K562 (cell line): ENCODE measurements around the gene RPL28. TPM values are rescaled to one million over a fixed set of nuclear protein-coding genes. Genes with fewer than 3 reads are reported as not detected.

ENCODE experiments used
- CAMTA2 ChIP-seq: fragments of 250-450 bp; sonication (Bioruptor Pico); conservative IDR thresholded peaks from 2 replicates; pipeline ENCODE4 v1.5.1; 2022
- FOS ChIP-seq: IDR thresholded peaks from 3 replicates; pipeline ENCODE4 v1.6.1; 2011; ENCODE audit not compliant: insufficient read length; ENCODE audit errors: extremely low read depth
- NFE2L1 ChIP-seq: fragments of 450-650 bp; IDR thresholded peaks from 2 replicates; pipeline ENCODE4 v1.6.1; 2016; ENCODE audit warnings: missing genetic modification characterization, low read depth, mild to moderate bottlenecking, missing compliant biosample characterization, moderate library complexity, borderline replicate concordance
- RBM34 ChIP-seq: fragments of 200-400 bp; formaldehyde crosslinking; IDR thresholded peaks from 2 replicates; pipeline ENCODE4 v1.6.1; 2018; ENCODE audit warnings: low read length, borderline replicate concordance; ENCODE audit not compliant: insufficient read depth
- RFX7 ChIP-seq: fragments of 250-450 bp; sonication (Bioruptor Pico); IDR thresholded peaks from 2 replicates; pipeline ENCODE4 v1.5.1; 2021; ENCODE audit warnings: mild to moderate bottlenecking
- SIX5 ChIP-seq, 2 experiments: IDR thresholded peaks; 2 replicates each; pipeline ENCODE4 v1.6.1; 2011; ENCODE audit warnings: low read length in 2 of 2, borderline replicate concordance in 1 of 2, low read depth in 1 of 2, mild to moderate bottlenecking in 1 of 2, moderate library complexity in 1 of 2; ENCODE audit not compliant: insufficient read depth in 1 of 2
- SPI1 ChIP-seq: IDR thresholded peaks from 2 replicates; pipeline ENCODE4 v1.6.1; 2011; ENCODE audit warnings: low read depth, low read length, control low read depth, borderline replicate concordance
- ZBTB8A ChIP-seq: fragments of 450-650 bp; IDR thresholded peaks from 2 replicates; pipeline ENCODE4 v1.6.1; 2018; ENCODE audit warnings: mild to moderate bottlenecking, moderate library complexity; ENCODE audit not compliant: partially characterized antibody
- ZNF140 ChIP-seq: fragments of 250-450 bp; sonication (Bioruptor Pico); IDR thresholded peaks from 2 replicates; pipeline ENCODE4 v1.8.0; 2021; ENCODE audit warnings: moderate library complexity, mild to moderate bottlenecking, inconsistent platforms
- ZNF589 ChIP-seq: fragments of 200-800 bp; sonication (Bioruptor generic); IDR thresholded peaks from 2 replicates; pipeline ENCODE4 v1.6.1; 2016; ENCODE audit warnings: low read depth, missing genetic modification characterization, missing compliant biosample characterization
- polyA plus RNA-seq, 8 experiments: library from polyadenylated mRNA; depleted of rRNA in 4 of 8; stranded (reverse) in 5 of 8; unstranded in 3 of 8; fragments of >200 nt; fragmentation: Nextera tagmentation in 2 of 8; fragmentation: Illumina TruSeq in 1 of 8; extraction: Ambion mirVana in 2 of 8; extraction: Trizol in 1 of 8; gene quantifications; 2 replicates each; pipeline versions ENCODE4 v1.2.1 to v1.2.3, GENCODE V29; 2011 to 2014; ENCODE audit warnings: inconsistent platforms in 1 of 8, missing spikeins in 1 of 8
- total RNA-seq, 7 experiments: library from RNA; depleted of rRNA in 6 of 7; stranded (reverse); fragments of >200 nt in 6 of 7; fragmentation: Illumina TruSeq in 2 of 7; extraction: Trizol in 2 of 7; gene quantifications; 2 replicates each; pipeline versions ENCODE4 v1.2.1 to v1.2.3, GENCODE V29; 2011 to 2021; ENCODE audit warnings: low replicate concordance in 1 of 7
- TF ChIP-seq, protein P1 (sequence below): fragments of 450-650 bp; formaldehyde crosslinking; conservative IDR thresholded peaks from 2 replicates; pipeline ENCODE4 v1.4.0; 2022; ENCODE audit warnings: mild to moderate bottlenecking, missing genetic modification characterization
- TF ChIP-seq, protein P2 (sequence below), 2 experiments: fragments of 250-450 bp in 1 of 2; fragments of 450-650 bp in 1 of 2; sonication (Bioruptor Pico) in 1 of 2; IDR thresholded peaks; 2 replicates each; pipeline versions ENCODE4 v1.6.1 to v1.8.0; 2016 to 2021; ENCODE audit warnings: mild to moderate bottlenecking in 2 of 2, moderate library complexity in 2 of 2, missing compliant biosample characterization in 1 of 2, missing genetic modification characterization in 1 of 2
- TF ChIP-seq, protein P3 (sequence below): fragments of 250-450 bp; sonication (Bioruptor Pico); IDR thresholded peaks from 2 replicates; pipeline ENCODE4 v1.4.0; 2020; ENCODE audit warnings: mild to moderate bottlenecking
- TF ChIP-seq, protein P4 (sequence below), 2 experiments: IDR thresholded peaks; 2 replicates each; pipeline ENCODE4 v1.6.1; 2012; ENCODE audit warnings: improper control_type of control experiment in 2 of 2, low read depth in 2 of 2, low read length in 2 of 2, borderline replicate concordance in 1 of 2
- TF ChIP-seq, protein P5 (sequence below): sonication (generic); formaldehyde crosslinking; IDR thresholded peaks from 2 replicates; pipeline ENCODE4 v1.8.0; 2022; ENCODE audit warnings: mild to moderate bottlenecking, missing genetic modification reagents

Gene RPL28
- total and polyA plus RNA-seq, 9 of the 15 experiments (the other 6 are each of a cell fraction or from before 2014, with no cell fraction given) = 124 to 3,106 (median 622) TPM

DNA sequence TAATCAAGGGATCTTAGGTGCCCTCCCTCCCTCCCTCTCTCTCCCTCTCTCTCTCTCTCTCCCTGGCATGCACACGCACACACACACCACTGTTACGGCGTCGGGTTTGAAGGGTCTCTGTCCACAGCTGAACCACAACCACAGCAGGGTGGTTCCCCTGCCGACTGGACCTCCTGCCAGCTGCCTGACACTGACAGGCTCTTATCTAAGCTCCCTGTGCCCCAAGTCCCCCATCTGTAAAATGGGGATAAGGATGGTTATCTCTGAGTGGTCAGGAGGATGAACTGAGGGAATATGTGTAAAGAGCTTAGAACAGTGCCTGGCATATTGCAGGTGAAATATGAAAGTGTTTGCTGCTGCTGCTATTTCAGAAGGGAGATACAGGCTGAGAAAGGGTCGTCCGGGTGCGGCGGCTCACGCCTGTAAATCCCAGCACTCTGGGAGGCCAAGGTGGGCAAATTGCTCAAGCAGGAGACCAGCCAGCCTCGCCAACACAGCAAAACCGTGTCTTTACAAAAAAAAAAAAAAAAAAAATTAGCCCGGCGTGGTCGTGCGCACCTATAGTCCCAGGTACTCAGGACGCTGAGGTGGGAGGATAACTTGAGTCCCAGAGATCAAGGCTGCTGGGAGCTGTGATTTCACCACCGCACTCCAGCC is 58.2 kb downstream of the RPL28 start (continued):
- TF ChIP-seq, protein P1, sequence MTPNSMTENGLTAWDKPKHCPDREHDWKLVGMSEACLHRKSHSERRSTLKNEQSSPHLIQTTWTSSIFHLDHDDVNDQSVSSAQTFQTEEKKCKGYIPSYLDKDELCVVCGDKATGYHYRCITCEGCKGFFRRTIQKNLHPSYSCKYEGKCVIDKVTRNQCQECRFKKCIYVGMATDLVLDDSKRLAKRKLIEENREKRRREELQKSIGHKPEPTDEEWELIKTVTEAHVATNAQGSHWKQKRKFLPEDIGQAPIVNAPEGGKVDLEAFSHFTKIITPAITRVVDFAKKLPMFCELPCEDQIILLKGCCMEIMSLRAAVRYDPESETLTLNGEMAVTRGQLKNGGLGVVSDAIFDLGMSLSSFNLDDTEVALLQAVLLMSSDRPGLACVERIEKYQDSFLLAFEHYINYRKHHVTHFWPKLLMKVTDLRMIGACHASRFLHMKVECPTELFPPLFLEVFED = no peak
- TF ChIP-seq, protein P2, sequence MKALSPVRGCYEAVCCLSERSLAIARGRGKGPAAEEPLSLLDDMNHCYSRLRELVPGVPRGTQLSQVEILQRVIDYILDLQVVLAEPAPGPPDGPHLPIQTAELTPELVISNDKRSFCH (CRISPR knock-in tag; IDR thresholded peaks at IDR 0.05) = no peak
- TF ChIP-seq, protein P2 (tag; IDR thresholded peaks at IDR 0.05) = no peak
- TF ChIP-seq NFE2L1 (tag) = no peak
- TF ChIP-seq, protein P3, sequence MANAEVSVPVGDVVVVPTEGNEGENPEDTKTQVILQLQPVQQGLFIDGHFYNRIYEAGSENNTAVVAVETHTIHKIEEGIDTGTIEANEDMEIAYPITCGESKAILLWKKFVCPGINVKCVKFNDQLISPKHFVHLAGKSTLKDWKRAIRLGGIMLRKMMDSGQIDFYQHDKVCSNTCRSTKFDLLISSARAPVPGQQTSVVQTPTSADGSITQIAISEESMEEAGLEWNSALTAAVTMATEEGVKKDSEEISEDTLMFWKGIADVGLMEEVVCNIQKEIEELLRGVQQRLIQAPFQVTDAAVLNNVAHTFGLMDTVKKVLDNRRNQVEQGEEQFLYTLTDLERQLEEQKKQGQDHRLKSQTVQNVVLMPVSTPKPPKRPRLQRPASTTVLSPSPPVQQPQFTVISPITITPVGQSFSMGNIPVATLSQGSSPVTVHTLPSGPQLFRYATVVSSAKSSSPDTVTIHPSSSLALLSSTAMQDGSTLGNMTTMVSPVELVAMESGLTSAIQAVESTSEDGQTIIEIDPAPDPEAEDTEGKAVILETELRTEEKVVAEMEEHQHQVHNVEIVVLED = no peak
- TF ChIP-seq ZBTB8A = no peak
- TF ChIP-seq FOS = no peak
- TF ChIP-seq, protein P4, sequence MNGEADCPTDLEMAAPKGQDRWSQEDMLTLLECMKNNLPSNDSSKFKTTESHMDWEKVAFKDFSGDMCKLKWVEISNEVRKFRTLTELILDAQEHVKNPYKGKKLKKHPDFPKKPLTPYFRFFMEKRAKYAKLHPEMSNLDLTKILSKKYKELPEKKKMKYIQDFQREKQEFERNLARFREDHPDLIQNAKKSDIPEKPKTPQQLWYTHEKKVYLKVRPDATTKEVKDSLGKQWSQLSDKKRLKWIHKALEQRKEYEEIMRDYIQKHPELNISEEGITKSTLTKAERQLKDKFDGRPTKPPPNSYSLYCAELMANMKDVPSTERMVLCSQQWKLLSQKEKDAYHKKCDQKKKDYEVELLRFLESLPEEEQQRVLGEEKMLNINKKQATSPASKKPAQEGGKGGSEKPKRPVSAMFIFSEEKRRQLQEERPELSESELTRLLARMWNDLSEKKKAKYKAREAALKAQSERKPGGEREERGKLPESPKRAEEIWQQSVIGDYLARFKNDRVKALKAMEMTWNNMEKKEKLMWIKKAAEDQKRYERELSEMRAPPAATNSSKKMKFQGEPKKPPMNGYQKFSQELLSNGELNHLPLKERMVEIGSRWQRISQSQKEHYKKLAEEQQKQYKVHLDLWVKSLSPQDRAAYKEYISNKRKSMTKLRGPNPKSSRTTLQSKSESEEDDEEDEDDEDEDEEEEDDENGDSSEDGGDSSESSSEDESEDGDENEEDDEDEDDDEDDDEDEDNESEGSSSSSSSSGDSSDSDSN (IDR thresholded peaks at IDR 0.05; ENCODE audit: borderline replicate concordance in 1 of 2, low read depth in 2 of 2, low read length in 2 of 2) = no peak
- no peak for TF ChIP-seq ZNF140
- TF ChIP-seq ZNF589 (CRISPR knock-in tag) = no peak
- no peak for TF ChIP-seq SIX5 (IDR thresholded peaks at IDR 0.05; ENCODE audit: borderline replicate concordance in 1 of 2, insufficient read depth in 1 of 2, low read depth in 1 of 2, low read length in 2 of 2)
- TF ChIP-seq SPI1 = no peak
- no peak for TF ChIP-seq RBM34
- no peak for TF ChIP-seq CAMTA2 (CRISPR knock-in tag)
- no peak for TF ChIP-seq RFX7
- TF ChIP-seq, protein P5, sequence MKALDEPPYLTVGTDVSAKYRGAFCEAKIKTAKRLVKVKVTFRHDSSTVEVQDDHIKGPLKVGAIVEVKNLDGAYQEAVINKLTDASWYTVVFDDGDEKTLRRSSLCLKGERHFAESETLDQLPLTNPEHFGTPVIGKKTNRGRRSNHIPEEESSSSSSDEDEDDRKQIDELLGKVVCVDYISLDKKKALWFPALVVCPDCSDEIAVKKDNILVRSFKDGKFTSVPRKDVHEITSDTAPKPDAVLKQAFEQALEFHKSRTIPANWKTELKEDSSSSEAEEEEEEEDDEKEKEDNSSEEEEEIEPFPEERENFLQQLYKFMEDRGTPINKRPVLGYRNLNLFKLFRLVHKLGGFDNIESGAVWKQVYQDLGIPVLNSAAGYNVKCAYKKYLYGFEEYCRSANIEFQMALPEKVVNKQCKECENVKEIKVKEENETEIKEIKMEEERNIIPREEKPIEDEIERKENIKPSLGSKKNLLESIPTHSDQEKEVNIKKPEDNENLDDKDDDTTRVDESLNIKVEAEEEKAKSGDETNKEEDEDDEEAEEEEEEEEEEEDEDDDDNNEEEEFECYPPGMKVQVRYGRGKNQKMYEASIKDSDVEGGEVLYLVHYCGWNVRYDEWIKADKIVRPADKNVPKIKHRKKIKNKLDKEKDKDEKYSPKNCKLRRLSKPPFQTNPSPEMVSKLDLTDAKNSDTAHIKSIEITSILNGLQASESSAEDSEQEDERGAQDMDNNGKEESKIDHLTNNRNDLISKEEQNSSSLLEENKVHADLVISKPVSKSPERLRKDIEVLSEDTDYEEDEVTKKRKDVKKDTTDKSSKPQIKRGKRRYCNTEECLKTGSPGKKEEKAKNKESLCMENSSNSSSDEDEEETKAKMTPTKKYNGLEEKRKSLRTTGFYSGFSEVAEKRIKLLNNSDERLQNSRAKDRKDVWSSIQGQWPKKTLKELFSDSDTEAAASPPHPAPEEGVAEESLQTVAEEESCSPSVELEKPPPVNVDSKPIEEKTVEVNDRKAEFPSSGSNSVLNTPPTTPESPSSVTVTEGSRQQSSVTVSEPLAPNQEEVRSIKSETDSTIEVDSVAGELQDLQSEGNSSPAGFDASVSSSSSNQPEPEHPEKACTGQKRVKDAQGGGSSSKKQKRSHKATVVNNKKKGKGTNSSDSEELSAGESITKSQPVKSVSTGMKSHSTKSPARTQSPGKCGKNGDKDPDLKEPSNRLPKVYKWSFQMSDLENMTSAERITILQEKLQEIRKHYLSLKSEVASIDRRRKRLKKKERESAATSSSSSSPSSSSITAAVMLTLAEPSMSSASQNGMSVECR (CRISPR knock-in tag) = no peak
